ENCODE data around the gene SGO1.

SGO1 gene

DNA sequence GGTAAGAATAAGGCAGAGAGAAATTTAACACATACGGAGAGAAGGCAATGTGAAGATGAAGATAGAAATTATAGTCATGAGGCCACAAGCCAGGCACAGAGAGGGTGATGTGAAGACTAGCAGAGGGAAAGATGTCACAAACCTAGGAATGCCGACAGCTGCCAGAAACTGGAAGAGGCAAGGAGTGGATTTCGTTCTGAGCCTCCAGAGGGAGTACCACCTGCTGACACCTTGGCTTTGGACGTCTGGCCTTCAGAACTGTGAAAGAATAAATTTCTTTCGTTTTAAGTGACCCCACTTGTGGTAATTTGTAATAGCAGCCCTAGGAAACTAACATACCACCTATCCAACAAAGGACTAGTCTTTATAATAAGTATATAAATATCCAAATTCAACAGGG is 5.0 kb upstream of the SGO1 start:
- DNase-seq (ENCODE audit: low spot score), result no peak

DNA sequence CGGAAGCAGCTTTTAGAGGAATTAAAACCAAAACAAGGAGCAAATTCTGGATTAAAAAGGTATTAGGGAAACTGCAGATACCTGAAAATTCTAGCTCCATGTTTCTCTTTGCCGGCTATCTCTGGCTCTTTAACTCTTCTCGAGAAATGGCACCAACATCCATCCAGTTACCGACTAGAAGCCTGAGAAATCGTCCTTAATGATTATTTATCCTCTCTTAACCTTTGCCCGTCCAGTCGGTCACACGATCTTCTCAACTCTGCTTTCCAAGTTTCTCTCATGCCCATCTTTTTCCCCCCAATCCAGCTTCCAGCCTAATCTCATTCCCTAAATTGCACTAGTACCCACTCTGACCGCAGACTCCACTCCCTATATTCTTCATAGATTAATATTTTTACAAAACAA is 596 bp upstream of the SGO1 start:
- no peak for DNase-seq (ENCODE audit: low spot score)
- in situ Hi-C loops (cut with MboI; ENCODE audit: low pct_unique_long_range_greater_than_20kb, low sequenced_read_pairs, unreplicated experiment), result no loop called here
- TF ChIP-seq, protein P1, sequence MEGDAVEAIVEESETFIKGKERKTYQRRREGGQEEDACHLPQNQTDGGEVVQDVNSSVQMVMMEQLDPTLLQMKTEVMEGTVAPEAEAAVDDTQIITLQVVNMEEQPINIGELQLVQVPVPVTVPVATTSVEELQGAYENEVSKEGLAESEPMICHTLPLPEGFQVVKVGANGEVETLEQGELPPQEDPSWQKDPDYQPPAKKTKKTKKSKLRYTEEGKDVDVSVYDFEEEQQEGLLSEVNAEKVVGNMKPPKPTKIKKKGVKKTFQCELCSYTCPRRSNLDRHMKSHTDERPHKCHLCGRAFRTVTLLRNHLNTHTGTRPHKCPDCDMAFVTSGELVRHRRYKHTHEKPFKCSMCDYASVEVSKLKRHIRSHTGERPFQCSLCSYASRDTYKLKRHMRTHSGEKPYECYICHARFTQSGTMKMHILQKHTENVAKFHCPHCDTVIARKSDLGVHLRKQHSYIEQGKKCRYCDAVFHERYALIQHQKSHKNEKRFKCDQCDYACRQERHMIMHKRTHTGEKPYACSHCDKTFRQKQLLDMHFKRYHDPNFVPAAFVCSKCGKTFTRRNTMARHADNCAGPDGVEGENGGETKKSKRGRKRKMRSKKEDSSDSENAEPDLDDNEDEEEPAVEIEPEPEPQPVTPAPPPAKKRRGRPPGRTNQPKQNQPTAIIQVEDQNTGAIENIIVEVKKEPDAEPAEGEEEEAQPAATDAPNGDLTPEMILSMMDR (IDR thresholded peaks at IDR 0.05; ENCODE audit: extremely low read depth, insufficient read depth, missing control alignments), result no peak

More for the DNA sequence above, 5.0 kb upstream of the SGO1 start:
- in situ Hi-C loops (cut with MboI; ENCODE audit: low pct_unique_long_range_greater_than_20kb, low sequenced_read_pairs, unreplicated experiment), result no loop called here
- TF ChIP-seq, protein P1 (IDR thresholded peaks at IDR 0.05; ENCODE audit: extremely low read depth, insufficient read depth, missing control alignments), result no peak

DNA sequence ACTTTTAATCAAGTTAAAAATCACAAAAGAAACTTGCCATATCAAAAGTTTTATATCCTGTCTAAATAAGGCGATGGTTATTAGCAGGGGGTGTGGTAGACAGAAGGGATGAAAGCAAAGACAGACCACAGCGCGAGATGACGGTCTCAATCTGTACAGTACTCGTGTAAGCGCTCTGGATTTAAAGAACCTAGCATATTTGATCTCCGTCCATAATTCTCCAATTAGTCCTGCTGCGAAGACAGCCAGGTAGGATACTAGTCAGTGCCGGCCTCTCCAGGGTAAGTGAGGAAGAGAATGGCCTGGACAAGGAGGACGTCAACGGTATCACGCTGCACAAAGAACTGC is 701 bp downstream of the SGO1 start:
- in situ Hi-C loops (cut with MboI; ENCODE audit: low pct_unique_long_range_greater_than_20kb, low sequenced_read_pairs, unreplicated experiment), result no loop called here
- TF ChIP-seq, protein P1 (IDR thresholded peaks at IDR 0.05; ENCODE audit: extremely low read depth, insufficient read depth, missing control alignments), result no peak
- DNase-seq (ENCODE audit: low spot score), result peak; percentile 22

DNA sequence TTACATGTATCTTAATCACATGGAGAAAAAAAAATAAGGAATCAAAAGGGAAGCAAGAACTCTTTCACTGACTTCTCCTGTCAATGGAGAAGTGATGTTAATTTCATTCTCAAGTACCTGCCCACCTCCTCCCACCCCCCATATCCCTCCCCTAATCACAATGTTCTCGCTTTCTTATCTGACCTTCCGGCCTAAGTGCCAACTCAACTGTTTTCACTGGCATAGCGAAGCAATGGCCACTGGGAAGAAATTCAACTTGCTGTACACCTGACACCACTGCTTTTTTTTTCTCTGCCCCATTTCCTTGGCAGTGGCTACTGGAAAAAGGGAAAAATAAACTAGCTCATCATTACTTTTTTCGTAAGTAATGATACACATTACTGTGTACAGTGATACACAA is 3.8 kb downstream of the SGO1 start:
- in situ Hi-C loops (cut with MboI; ENCODE audit: low pct_unique_long_range_greater_than_20kb, low sequenced_read_pairs, unreplicated experiment), result no loop called here
- no peak for DNase-seq (ENCODE audit: low spot score)
- TF ChIP-seq, protein P1 (IDR thresholded peaks at IDR 0.05; ENCODE audit: extremely low read depth, insufficient read depth, missing control alignments), result no peak

DNA sequence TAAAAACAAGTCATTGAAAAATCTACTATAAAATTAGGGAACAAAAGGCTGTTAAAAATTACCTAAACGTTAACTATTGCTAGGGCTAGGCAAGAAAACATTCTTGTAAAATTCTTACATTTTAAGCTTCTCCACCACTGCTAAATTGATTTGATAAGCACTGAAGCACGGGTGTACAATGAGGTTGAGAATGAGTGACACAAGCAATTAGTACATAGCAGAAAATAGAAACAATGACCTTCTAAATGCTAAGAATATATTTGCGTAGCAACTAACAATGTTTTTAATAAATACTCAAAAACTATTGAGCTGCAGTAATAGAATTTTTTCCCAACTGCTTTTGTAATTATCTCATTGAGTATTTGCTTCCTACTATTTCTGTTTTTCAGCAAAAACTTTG is 4.7 kb downstream of the SGO1 start:
- in situ Hi-C loops (cut with MboI; ENCODE audit: low pct_unique_long_range_greater_than_20kb, low sequenced_read_pairs, unreplicated experiment), result no loop called here
- DNase-seq (ENCODE audit: low spot score), result no peak
- TF ChIP-seq, protein P1 (IDR thresholded peaks at IDR 0.05; ENCODE audit: extremely low read depth, insufficient read depth, missing control alignments), result no peak

DNA sequence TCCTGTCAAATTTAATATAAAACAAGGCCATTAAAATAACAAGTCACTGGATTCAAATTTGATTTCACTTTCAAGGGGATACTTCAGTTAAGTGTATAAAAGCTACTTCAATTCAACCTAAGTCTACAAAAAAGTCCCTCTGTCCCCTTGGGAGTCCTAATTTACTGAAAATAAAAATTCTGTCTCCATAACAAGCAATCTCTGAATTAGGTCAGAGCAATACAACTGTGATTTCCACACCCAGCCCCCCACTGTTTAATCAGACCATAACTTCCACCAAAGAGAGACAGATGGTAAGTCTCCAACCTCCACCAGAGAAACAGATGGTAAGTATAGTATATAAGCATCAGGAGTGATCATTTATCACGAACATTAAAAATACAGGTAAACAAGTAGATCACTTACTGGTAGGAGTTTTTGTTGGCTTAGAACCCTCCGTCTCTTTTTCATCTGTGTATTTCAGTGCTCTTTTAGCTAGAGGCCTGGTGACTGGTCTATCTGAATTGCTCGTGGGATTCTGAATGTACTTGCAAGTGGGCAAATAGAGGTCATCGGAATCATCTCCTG is 12.1 kb downstream of the SGO1 start:
- DNase-seq (ENCODE audit: low spot score), result no peak
- TF ChIP-seq, protein P1 (IDR thresholded peaks at IDR 0.05; ENCODE audit: extremely low read depth, insufficient read depth, missing control alignments), result no peak
- in situ Hi-C loops (cut with MboI; ENCODE audit: low pct_unique_long_range_greater_than_20kb, low sequenced_read_pairs, unreplicated experiment), result no loop called here

DNA sequence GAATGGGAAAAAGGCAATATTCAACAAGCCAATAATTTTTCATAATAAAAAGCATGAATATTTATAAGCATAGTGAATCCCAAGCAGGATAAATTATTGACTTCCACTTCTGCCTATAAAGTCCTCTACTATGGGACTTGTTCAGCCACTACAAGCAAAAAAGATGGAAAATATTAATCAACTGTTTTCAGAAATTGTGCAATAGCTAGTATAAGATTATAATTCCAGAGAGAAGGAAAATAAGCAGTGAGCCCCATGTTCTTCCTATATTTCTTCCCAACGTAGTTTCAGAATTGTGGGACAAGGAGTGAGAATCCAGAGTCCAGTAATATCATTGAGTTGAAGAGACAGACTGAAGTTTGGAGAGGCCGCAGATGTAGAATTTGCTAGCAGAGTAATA is 24.3 kb downstream of the SGO1 start:
- TF ChIP-seq, protein P1 (IDR thresholded peaks at IDR 0.05; ENCODE audit: extremely low read depth, insufficient read depth, missing control alignments), result no peak
- DNase-seq (ENCODE audit: low spot score), result no peak
- in situ Hi-C loops (cut with MboI; ENCODE audit: low pct_unique_long_range_greater_than_20kb, low sequenced_read_pairs, unreplicated experiment), result no loop called here
